Mucosa of rectum (tissue), 2 donors: Measurements from ENCODE around the gene ATXN10.

Experiments
- H3K27ac ChIP-seq, 2 donors: one replicate each; pipeline ENCODE4 v1.7.0; 2013; ENCODE audit warnings: inconsistent platforms in 2 of 2, low read depth in 2 of 2, low read length in 2 of 2
- H3K27me3 ChIP-seq, 2 donors: one replicate each; pipeline ENCODE4 v1.7.0; 2013; ENCODE audit warnings: low read length in 2 of 2; ENCODE audit not compliant: control insufficient read depth in 2 of 2, insufficient read depth in 2 of 2
- H3K36me3 ChIP-seq, 2 donors: one replicate each; pipeline ENCODE4 v1.7.0; 2013; ENCODE audit warnings: low read length in 2 of 2; ENCODE audit not compliant: control insufficient read depth in 2 of 2, insufficient read depth in 2 of 2
- H3K4me1 ChIP-seq, 2 donors: one replicate each; pipeline ENCODE4 v1.7.0; 2013; ENCODE audit warnings: low read length in 2 of 2, mild to moderate bottlenecking in 1 of 2; ENCODE audit not compliant: control insufficient read depth in 2 of 2, insufficient read depth in 2 of 2
- H3K4me3 ChIP-seq, 2 donors: one replicate each; pipeline ENCODE4 v1.7.0; 2013; ENCODE audit warnings: low read length in 2 of 2
- H3K9ac ChIP-seq, 2 donors: one replicate each; pipeline ENCODE4 v1.7.0; 2013; ENCODE audit warnings: low read length in 2 of 2, low read depth in 1 of 2, mild to moderate bottlenecking in 1 of 2
- H3K9me3 ChIP-seq, 2 donors: one replicate each; pipeline ENCODE4 v1.7.0; 2013; ENCODE audit warnings: low read length in 2 of 2; ENCODE audit not compliant: control insufficient read depth in 2 of 2
- donor health status: healthy.
- donor health status: Normal muscosa, but diverticular disease.

The ATXN10 gene

GRCh38 chr22:45831394-45831793 is 159.8 kb downstream of the ATXN10 start:
- H3K9ac ChIP-seq = no peak overlapping the region
- H3K4me3 ChIP-seq = no peak overlapping the region
- H3K27ac ChIP-seq = no peak overlapping the region
- no peaks in the 10 kb centered on the region for H3K27me3 ChIP-seq
- H3K36me3 ChIP-seq = peaks cover 0 to 2% of the 10 kb centered on the region in 2 donors
- no peaks in the 10 kb centered on the region for H3K9me3 ChIP-seq
- peaks cover 0 to 3% of the 10 kb centered on the region in 2 donors for H3K4me1 ChIP-seq

GRCh38 chr22:45832180-45832579 is 160.5 kb downstream of the ATXN10 start:
- peaks cover 0 to 2% of the 10 kb centered on the region in 2 donors for H3K36me3 ChIP-seq
- H3K27me3 ChIP-seq = no peaks in the 10 kb centered on the region
- no peak overlapping the region for H3K9ac ChIP-seq
- no peaks in the 10 kb centered on the region for H3K9me3 ChIP-seq
- no peak overlapping the region for H3K27ac ChIP-seq
- no peak overlapping the region for H3K4me3 ChIP-seq
- H3K4me1 ChIP-seq = peaks cover 0 to 3% of the 10 kb centered on the region in 2 donors

- peaks cover 0 to 2% of the 10 kb centered on the region in 2 donors for H3K36me3 ChIP-seq
- H3K4me3 ChIP-seq = no peak overlapping the region
- H3K27me3 ChIP-seq = no peaks in the 10 kb centered on the region
- no peak overlapping the region for H3K27ac ChIP-seq
- no peak overlapping the region for H3K9ac ChIP-seq
- peaks cover 0 to 3% of the 10 kb centered on the region in 2 donors for H3K4me1 ChIP-seq
- no peaks in the 10 kb centered on the region for H3K9me3 ChIP-seq
Measured at GRCh38 chr22:45832959-45833580, 161.4 kb downstream of the ATXN10 start.

- no peak overlapping the region for H3K27ac ChIP-seq
Measured at GRCh38 chr22:45833613-45834012, 162.0 kb downstream of the ATXN10 start.

GRCh38 chr22:45834241-45834640 is 162.6 kb downstream of the ATXN10 start:
- Histone ChIP-seq H3K27ac (no peak overlapping the region), H3K9ac (no peak overlapping the region), H3K4me3 (no peak overlapping the region), H3K36me3 (peaks cover 0 to 2% of the 10 kb centered on the region in 2 donors), H3K9me3 (no peaks in the 10 kb centered on the region), H3K4me1 (peaks cover 0 to 3% of the 10 kb centered on the region in 2 donors), H3K27me3 (no peaks in the 10 kb centered on the region)

More at GRCh38 chr22:45833613-45834012, 162.0 kb downstream of the ATXN10 start:
- no peaks in the 10 kb centered on the region for H3K27me3 ChIP-seq
- H3K4me1 ChIP-seq = peaks cover 0 to 3% of the 10 kb centered on the region in 2 donors
- H3K36me3 ChIP-seq = peaks cover 0 to 2% of the 10 kb centered on the region in 2 donors
- H3K4me3 ChIP-seq = no peak overlapping the region
- H3K9ac ChIP-seq = no peak overlapping the region
- no peaks in the 10 kb centered on the region for H3K9me3 ChIP-seq

- H3K4me3 ChIP-seq = no peak overlapping the region
- no peak overlapping the region for H3K9ac ChIP-seq
- H3K27me3 ChIP-seq = no peaks in the 10 kb centered on the region
- peaks cover 0 to 3% of the 10 kb centered on the region in 2 donors for H3K4me1 ChIP-seq
- H3K9me3 ChIP-seq = no peaks in the 10 kb centered on the region
- H3K27ac ChIP-seq = no peak overlapping the region
- peaks cover 0 to 2% of the 10 kb centered on the region in 2 donors for H3K36me3 ChIP-seq
Measured at GRCh38 chr22:45834795-45835194, 163.2 kb downstream of the ATXN10 start.

GRCh38 chr22:45836418-45837169 is 165.0 kb downstream of the ATXN10 start:
- peaks cover 0 to 5% of the 10 kb centered on the region in 2 donors for H3K36me3 ChIP-seq
- no peak overlapping the region for H3K4me3 ChIP-seq
- H3K27me3 ChIP-seq = no peaks in the 10 kb centered on the region
- H3K27ac ChIP-seq = no peak overlapping the region
- peaks cover 0 to 3% of the 10 kb centered on the region in 2 donors for H3K4me1 ChIP-seq
- no peaks in the 10 kb centered on the region for H3K9me3 ChIP-seq
- no peak overlapping the region for H3K9ac ChIP-seq

- H3K4me3 ChIP-seq = no peak overlapping the region
- no peak overlapping the region for H3K9ac ChIP-seq
- H3K27ac ChIP-seq = no peak overlapping the region
- H3K4me1 ChIP-seq = peaks cover 0 to 3% of the 10 kb centered on the region in 2 donors
- H3K27me3 ChIP-seq = no peaks in the 10 kb centered on the region
- no peaks in the 10 kb centered on the region for H3K9me3 ChIP-seq
- H3K36me3 ChIP-seq = peaks cover 0 to 5% of the 10 kb centered on the region in 2 donors
Measured at GRCh38 chr22:45837508-45837907, 165.9 kb downstream of the ATXN10 start.

GRCh38 chr22:45838305-45838887 is 166.8 kb downstream of the ATXN10 start:
- Histone ChIP-seq H3K36me3 (peaks cover 0 to 5% of the 10 kb centered on the region in 2 donors), H3K4me1 (peaks cover 0 to 3% of the 10 kb centered on the region in 2 donors), H3K9ac (no peak overlapping the region), H3K4me3 (no peak overlapping the region), H3K9me3 (no peaks in the 10 kb centered on the region), H3K27me3 (no peaks in the 10 kb centered on the region), H3K27ac (no peak overlapping the region)

GRCh38 chr22:45840483-45840882 is 168.8 kb downstream of the ATXN10 start:
- H3K9ac ChIP-seq = no peak overlapping the region
- no peak overlapping the region for H3K27ac ChIP-seq
- no peak overlapping the region for H3K4me3 ChIP-seq
- no peaks in the 10 kb centered on the region for H3K4me1 ChIP-seq
- H3K36me3 ChIP-seq = peaks cover 0 to 9% of the 10 kb centered on the region in 2 donors
- no peaks in the 10 kb centered on the region for H3K9me3 ChIP-seq
- H3K27me3 ChIP-seq = no peaks in the 10 kb centered on the region
